GM19463 (cell line): ENCODE data around the gene MBNL1.
A peak's percentile ranks its signal among the peaks of the same experiment; 100 is the strongest.

Experiments
- ATAC-seq: cut with Tn5 transposase; IDR thresholded peaks from one replicate; pipeline ENCODE4 v1.9.1; 2021; ENCODE audit warnings: mild to moderate bottlenecking, moderate library complexity; ENCODE audit not compliant: unreplicated experiment

MBNL1 gene

GRCh38 chr3:152295344-152295743 lies 26.6 kb downstream of the MBNL1 start:
- no peak for ATAC-seq

- no peak for ATAC-seq
These were observed 27.1 kb downstream of the MBNL1 start for GRCh38 chr3:152295806-152296205.

GRCh38 chr3:152296382-152296781 lies 27.7 kb downstream of the MBNL1 start:
- ATAC-seq = no peak

GRCh38 chr3:152296971-152297370 lies 28.2 kb downstream of the MBNL1 start:
- no peak for ATAC-seq

GRCh38 chr3:152298393-152299248 lies 29.9 kb downstream of the MBNL1 start:
- ATAC-seq = peak; percentile 63

- ATAC-seq = peak; percentile 8
These were observed 30.7 kb downstream of the MBNL1 start for GRCh38 chr3:152299249-152299976.

GRCh38 chr3:152300029-152300731 lies 31.5 kb downstream of the MBNL1 start:
- no peak for ATAC-seq

GRCh38 chr3:152301745-152302181 lies 33.0 kb downstream of the MBNL1 start:
- no peak for ATAC-seq

GRCh38 chr3:152302521-152303021 lies 33.8 kb downstream of the MBNL1 start:
- peak; percentile 57 for ATAC-seq

- ATAC-seq = no peak
These were observed 35.4 kb downstream of the MBNL1 start for GRCh38 chr3:152304160-152304559.

GRCh38 chr3:152305075-152305474 lies 36.3 kb downstream of the MBNL1 start:
- no peak for ATAC-seq

GRCh38 chr3:152307829-152308474 lies 39.2 kb downstream of the MBNL1 start:
- peak; percentile 55 for ATAC-seq

GRCh38 chr3:152308475-152308844 lies 39.7 kb downstream of the MBNL1 start:
- no peak for ATAC-seq

GRCh38 chr3:152309031-152309430 lies 40.3 kb downstream of the MBNL1 start:
- ATAC-seq = no peak

GRCh38 chr3:152309535-152310307 lies 41.0 kb downstream of the MBNL1 start:
- ATAC-seq = no peak

- no peak for ATAC-seq
These were observed 44.7 kb downstream of the MBNL1 start for GRCh38 chr3:152313430-152313829.

GRCh38 chr3:152313914-152314313 lies 45.2 kb downstream of the MBNL1 start:
- ATAC-seq = no peak

- no peak for ATAC-seq
These were observed 46.1 kb downstream of the MBNL1 start for GRCh38 chr3:152314677-152315353.

- ATAC-seq = no peak
These were observed 46.9 kb downstream of the MBNL1 start for GRCh38 chr3:152315623-152316022.
